Measurements from ENCODE around the gene SIK3.

SIK3 gene

GRCh38 chr11:116874251-116874650, 224.0 kb downstream of the SIK3 start:
- Histone ChIP-seq H3K27ac (ENCODE audit: low read length) (no peak overlapping the region), H3K9me3 (ENCODE audit: insufficient read depth, low read depth, low read length) (no peaks in the 10 kb centered on the region), H3K4me3 (ENCODE audit: low read length) (no peak overlapping the region), H3K9ac (ENCODE audit: low read depth, low read length) (no peak overlapping the region), H3K36me3 (ENCODE audit: insufficient read depth, low read depth, low read length) (peaks cover 73% of the 10 kb centered on the region), H3K27me3 (ENCODE audit: insufficient read depth, low read length) (no peaks in the 10 kb centered on the region), H3K4me1 (ENCODE audit: insufficient read depth, low read length) (no peaks in the 10 kb centered on the region)

GRCh38 chr11:116873381-116873780, 224.8 kb downstream of the SIK3 start:
- Histone ChIP-seq H3K27me3 (ENCODE audit: insufficient read depth, low read length) (no peaks in the 10 kb centered on the region), H3K4me1 (ENCODE audit: insufficient read depth, low read length) (no peaks in the 10 kb centered on the region), H3K4me3 (ENCODE audit: low read length) (no peak overlapping the region), H3K9ac (ENCODE audit: low read depth, low read length) (no peak overlapping the region), H3K36me3 (ENCODE audit: insufficient read depth, low read depth, low read length) (peaks cover 82% of the 10 kb centered on the region), H3K27ac (ENCODE audit: low read length) (no peak overlapping the region), H3K9me3 (ENCODE audit: insufficient read depth, low read depth, low read length) (no peaks in the 10 kb centered on the region)

DNA sequence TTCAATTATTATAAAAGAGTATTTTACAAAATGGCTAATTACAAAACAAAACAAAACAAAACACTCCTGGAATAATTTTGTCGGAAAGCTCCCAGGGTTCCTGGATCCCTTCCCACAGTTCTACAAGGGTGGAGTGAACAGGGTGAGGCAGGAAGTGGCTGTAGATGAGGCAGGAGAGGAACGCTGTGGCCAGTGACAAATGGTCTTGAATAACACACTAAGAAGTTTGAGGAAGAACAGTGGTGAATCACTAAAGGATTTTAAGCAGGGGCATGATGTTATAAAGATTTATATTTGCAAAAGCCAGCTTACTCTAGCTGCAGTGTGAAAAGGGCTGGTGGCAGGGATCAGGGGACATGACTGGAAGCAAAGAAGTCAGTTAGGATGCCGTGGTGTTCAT, 227.0 kb downstream of the SIK3 start:
- Histone ChIP-seq H3K9me3 (ENCODE audit: insufficient read depth, low read depth, low read length) (no peaks in the 10 kb centered on the region), H3K4me3 (ENCODE audit: low read length) (no peak overlapping the region), H3K9ac (ENCODE audit: low read depth, low read length) (no peak overlapping the region), H3K27me3 (ENCODE audit: insufficient read depth, low read length) (no peaks in the 10 kb centered on the region), H3K36me3 (ENCODE audit: insufficient read depth, low read depth, low read length) (peaks cover 96% of the 10 kb centered on the region), H3K27ac (ENCODE audit: low read length) (no peak overlapping the region), H3K4me1 (ENCODE audit: insufficient read depth, low read length) (no peaks in the 10 kb centered on the region)

GRCh38 chr11:116870054-116870453, 228.2 kb downstream of the SIK3 start:
- peaks cover 94% of the 10 kb centered on the region for H3K36me3 ChIP-seq (ENCODE audit: insufficient read depth, low read depth, low read length)
- no peaks in the 10 kb centered on the region for H3K4me1 ChIP-seq (ENCODE audit: insufficient read depth, low read length)
- no peaks in the 10 kb centered on the region for H3K9me3 ChIP-seq (ENCODE audit: insufficient read depth, low read depth, low read length)
- H3K27ac ChIP-seq (ENCODE audit: low read length), result no peak overlapping the region
- no peak overlapping the region for H3K4me3 ChIP-seq (ENCODE audit: low read length)
- no peak overlapping the region for H3K9ac ChIP-seq (ENCODE audit: low read depth, low read length)
- H3K27me3 ChIP-seq (ENCODE audit: insufficient read depth, low read length), result no peaks in the 10 kb centered on the region

DNA sequence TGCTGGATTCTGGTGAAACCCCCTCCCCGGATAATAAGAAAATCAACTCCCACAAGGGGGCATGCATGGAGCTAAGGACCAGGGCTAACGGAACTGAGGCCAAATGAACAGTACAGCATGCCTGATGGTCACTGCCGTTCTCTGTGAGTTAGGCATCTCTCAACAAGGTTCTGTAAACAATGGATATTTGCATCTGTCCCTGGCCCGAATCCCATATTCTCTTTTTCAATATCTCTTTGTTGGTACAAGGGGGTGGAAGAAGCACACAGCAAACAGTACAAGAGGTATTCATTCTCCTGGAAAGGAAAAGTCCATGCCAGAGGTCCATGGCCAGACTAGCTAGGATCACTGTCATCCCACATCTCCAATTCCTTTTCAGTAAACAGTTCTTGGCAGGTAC, 228.6 kb downstream of the SIK3 start:
- Histone ChIP-seq H3K27ac (ENCODE audit: low read length) (no peak overlapping the region), H3K4me3 (ENCODE audit: low read length) (no peak overlapping the region), H3K4me1 (ENCODE audit: insufficient read depth, low read length) (no peaks in the 10 kb centered on the region), H3K36me3 (ENCODE audit: insufficient read depth, low read depth, low read length) (peaks cover 94% of the 10 kb centered on the region), H3K27me3 (ENCODE audit: insufficient read depth, low read length) (no peaks in the 10 kb centered on the region), H3K9me3 (ENCODE audit: insufficient read depth, low read depth, low read length) (no peaks in the 10 kb centered on the region), H3K9ac (ENCODE audit: low read depth, low read length) (no peak overlapping the region)

DNA sequence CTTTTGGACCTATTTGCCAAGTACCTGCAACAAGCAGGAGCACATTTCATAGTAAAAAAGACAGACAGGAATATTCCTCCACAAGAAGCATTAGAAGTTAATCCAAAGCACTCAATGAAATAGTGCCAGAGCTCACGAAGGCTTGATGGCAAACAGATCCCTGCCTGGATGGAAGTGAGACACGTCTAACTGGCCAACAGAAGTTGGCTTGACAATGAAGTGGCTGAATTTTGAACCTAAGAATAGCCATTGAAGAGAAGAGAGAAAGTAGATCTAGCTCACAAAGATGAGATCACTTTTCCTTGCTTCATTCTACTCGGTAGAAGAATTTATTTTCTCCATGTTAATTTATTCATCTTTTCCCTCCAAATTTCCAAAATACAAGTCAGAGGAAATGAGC, 230.2 kb downstream of the SIK3 start:
- H3K4me1 ChIP-seq (ENCODE audit: insufficient read depth, low read length), result no peaks in the 10 kb centered on the region
- H3K9ac ChIP-seq (ENCODE audit: low read depth, low read length), result no peak overlapping the region
- no peaks in the 10 kb centered on the region for H3K27me3 ChIP-seq (ENCODE audit: insufficient read depth, low read length)
- no peak overlapping the region for H3K4me3 ChIP-seq (ENCODE audit: low read length)
- peaks cover 92% of the 10 kb centered on the region for H3K36me3 ChIP-seq (ENCODE audit: insufficient read depth, low read depth, low read length)
- no peaks in the 10 kb centered on the region for H3K9me3 ChIP-seq (ENCODE audit: insufficient read depth, low read depth, low read length)
- no peak overlapping the region for H3K27ac ChIP-seq (ENCODE audit: low read length)

GRCh38 chr11:116867619-116868018, 230.6 kb downstream of the SIK3 start:
- H3K36me3 ChIP-seq (ENCODE audit: insufficient read depth, low read depth, low read length), result peaks cover 88% of the 10 kb centered on the region
- no peaks in the 10 kb centered on the region for H3K4me1 ChIP-seq (ENCODE audit: insufficient read depth, low read length)
- H3K9ac ChIP-seq (ENCODE audit: low read depth, low read length), result no peak overlapping the region
- H3K27ac ChIP-seq (ENCODE audit: low read length), result no peak overlapping the region
- no peaks in the 10 kb centered on the region for H3K27me3 ChIP-seq (ENCODE audit: insufficient read depth, low read length)
- no peaks in the 10 kb centered on the region for H3K9me3 ChIP-seq (ENCODE audit: insufficient read depth, low read depth, low read length)
- no peak overlapping the region for H3K4me3 ChIP-seq (ENCODE audit: low read length)

- H3K4me1 ChIP-seq (ENCODE audit: insufficient read depth, low read length), result no peaks in the 10 kb centered on the region
- no peak overlapping the region for H3K9ac ChIP-seq (ENCODE audit: low read depth, low read length)
- H3K9me3 ChIP-seq (ENCODE audit: insufficient read depth, low read depth, low read length), result no peaks in the 10 kb centered on the region
- H3K27me3 ChIP-seq (ENCODE audit: insufficient read depth, low read length), result no peaks in the 10 kb centered on the region
- peaks cover 88% of the 10 kb centered on the region for H3K36me3 ChIP-seq (ENCODE audit: insufficient read depth, low read depth, low read length)
- no peak overlapping the region for H3K27ac ChIP-seq (ENCODE audit: low read length)
- no peak overlapping the region for H3K4me3 ChIP-seq (ENCODE audit: low read length)
Measured at GRCh38 chr11:116866804-116867455, 231.3 kb downstream of the SIK3 start.

- H3K4me1 ChIP-seq (ENCODE audit: insufficient read depth, low read length), result no peaks in the 10 kb centered on the region
- H3K27ac ChIP-seq (ENCODE audit: low read length), result no peak overlapping the region
- peaks cover 88% of the 10 kb centered on the region for H3K36me3 ChIP-seq (ENCODE audit: insufficient read depth, low read depth, low read length)
- H3K9me3 ChIP-seq (ENCODE audit: insufficient read depth, low read depth, low read length), result no peaks in the 10 kb centered on the region
- no peak overlapping the region for H3K9ac ChIP-seq (ENCODE audit: low read depth, low read length)
- H3K27me3 ChIP-seq (ENCODE audit: insufficient read depth, low read length), result no peaks in the 10 kb centered on the region
- H3K4me3 ChIP-seq (ENCODE audit: low read length), result no peak overlapping the region
Measured at GRCh38 chr11:116865696-116866095, 232.5 kb downstream of the SIK3 start.

GRCh38 chr11:116864531-116864930, 233.7 kb downstream of the SIK3 start:
- peaks cover 86% of the 10 kb centered on the region for H3K36me3 ChIP-seq (ENCODE audit: insufficient read depth, low read depth, low read length)
- H3K9ac ChIP-seq (ENCODE audit: low read depth, low read length), result no peak overlapping the region
- H3K9me3 ChIP-seq (ENCODE audit: insufficient read depth, low read depth, low read length), result no peaks in the 10 kb centered on the region
- H3K4me3 ChIP-seq (ENCODE audit: low read length), result no peak overlapping the region
- no peaks in the 10 kb centered on the region for H3K4me1 ChIP-seq (ENCODE audit: insufficient read depth, low read length)
- no peak overlapping the region for H3K27ac ChIP-seq (ENCODE audit: low read length)
- no peaks in the 10 kb centered on the region for H3K27me3 ChIP-seq (ENCODE audit: insufficient read depth, low read length)

DNA sequence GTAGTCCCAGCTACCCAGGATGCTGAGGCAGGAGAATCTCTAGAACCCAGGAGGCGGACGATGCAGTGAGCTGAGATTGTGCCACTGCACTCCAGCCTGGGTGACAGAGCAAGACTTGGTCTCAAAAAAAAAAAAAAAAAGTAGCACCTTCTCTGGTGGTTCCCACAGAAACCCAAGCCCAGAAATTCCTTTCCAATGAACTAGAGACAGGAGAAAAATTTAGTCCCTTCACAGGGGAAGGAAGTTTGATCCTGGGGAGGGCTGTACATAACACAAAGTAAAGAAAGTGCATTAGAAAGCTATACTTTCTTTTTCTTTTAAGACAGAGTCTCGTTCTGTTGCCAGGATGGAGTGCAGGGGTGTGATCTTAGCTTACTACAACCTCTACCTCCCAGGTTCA, 235.3 kb downstream of the SIK3 start:
- Histone ChIP-seq H3K27me3 (ENCODE audit: insufficient read depth, low read length) (no peaks in the 10 kb centered on the region), H3K9me3 (ENCODE audit: insufficient read depth, low read depth, low read length) (no peaks in the 10 kb centered on the region), H3K27ac (ENCODE audit: low read length) (no peak overlapping the region), H3K36me3 (ENCODE audit: insufficient read depth, low read depth, low read length) (peaks cover 86% of the 10 kb centered on the region), H3K9ac (ENCODE audit: low read depth, low read length) (no peak overlapping the region), H3K4me1 (ENCODE audit: insufficient read depth, low read length) (no peaks in the 10 kb centered on the region), H3K4me3 (ENCODE audit: low read length) (no peak overlapping the region)

GRCh38 chr11:116862185-116862584, 236.0 kb downstream of the SIK3 start:
- Histone ChIP-seq H3K4me3 (ENCODE audit: low read length) (no peak overlapping the region), H3K4me1 (ENCODE audit: insufficient read depth, low read length) (no peaks in the 10 kb centered on the region), H3K27me3 (ENCODE audit: insufficient read depth, low read length) (no peaks in the 10 kb centered on the region), H3K9ac (ENCODE audit: low read depth, low read length) (no peak overlapping the region), H3K9me3 (ENCODE audit: insufficient read depth, low read depth, low read length) (no peaks in the 10 kb centered on the region), H3K36me3 (ENCODE audit: insufficient read depth, low read depth, low read length) (peaks cover 86% of the 10 kb centered on the region), H3K27ac (ENCODE audit: low read length) (no peak overlapping the region)
